IMR-90 (cell line): ENCODE results near the gene RBM42.

Experiments
- BHLHE40 ChIP-seq: fragments of 150-350 bp; IDR thresholded peaks from 2 replicates; pipeline ENCODE4 v1.6.1; 2016; ENCODE audit warnings: mild to moderate bottlenecking, low read depth, low read length
- CEBPB ChIP-seq: IDR thresholded peaks from 2 replicates; pipeline ENCODE4 v1.6.1; 2012; ENCODE audit warnings: low read depth, low read length, improper control_type of control experiment
- CHD1 ChIP-seq: IDR thresholded peaks from 2 replicates; pipeline ENCODE4 v1.6.1; 2012; ENCODE audit warnings: low read depth, low read length, improper control_type of control experiment
- CTCF ChIP-seq: conservative IDR thresholded peaks from 2 replicates; pipeline ENCODE4 v1.5.1; 2012; ENCODE audit warnings: mild to moderate bottlenecking, low read depth, low read length, improper control_type of control experiment
- MAFK ChIP-seq: IDR thresholded peaks from 2 replicates; pipeline ENCODE4 v1.6.1; 2012; ENCODE audit warnings: low read depth, low read length, improper control_type of control experiment
- MXI1 ChIP-seq: IDR thresholded peaks from 2 replicates; pipeline ENCODE4 v1.6.1; 2012; ENCODE audit warnings: low read depth, mild to moderate bottlenecking, low read length, moderate library complexity, borderline replicate concordance
- NFE2L2 ChIP-seq: fragments of 150-350 bp; IDR thresholded peaks from 2 replicates; pipeline ENCODE4 v1.6.1; 2016; ENCODE audit warnings: low read depth, mild to moderate bottlenecking, low read length
- POLR2A ChIP-seq: IDR thresholded peaks from 2 replicates; pipeline ENCODE4 v1.6.1; 2012; ENCODE audit warnings: mild to moderate bottlenecking, low read depth, low read length
- RAD21 ChIP-seq: IDR thresholded peaks from 2 replicates; pipeline ENCODE4 v1.6.1; 2012; ENCODE audit warnings: low read length, improper control_type of control experiment
- RCOR1 ChIP-seq: IDR thresholded peaks from 2 replicates; pipeline ENCODE4 v1.6.1; 2012; ENCODE audit warnings: mild to moderate bottlenecking, low read length, improper control_type of control experiment; ENCODE audit not compliant: insufficient replicate concordance
- SMC3 ChIP-seq: fragments of 150-350 bp; IDR thresholded peaks from 2 replicates; pipeline ENCODE4 v1.6.1; 2016; ENCODE audit warnings: low read depth, mild to moderate bottlenecking, antibody characterized with exemption, low read length, moderate library complexity
- USF2 ChIP-seq: fragments of 150-350 bp; IDR thresholded peaks from 2 replicates; pipeline ENCODE4 v1.6.1; 2017; ENCODE audit warnings: mild to moderate bottlenecking, antibody characterized with exemption, low read length, low read depth

DNA sequence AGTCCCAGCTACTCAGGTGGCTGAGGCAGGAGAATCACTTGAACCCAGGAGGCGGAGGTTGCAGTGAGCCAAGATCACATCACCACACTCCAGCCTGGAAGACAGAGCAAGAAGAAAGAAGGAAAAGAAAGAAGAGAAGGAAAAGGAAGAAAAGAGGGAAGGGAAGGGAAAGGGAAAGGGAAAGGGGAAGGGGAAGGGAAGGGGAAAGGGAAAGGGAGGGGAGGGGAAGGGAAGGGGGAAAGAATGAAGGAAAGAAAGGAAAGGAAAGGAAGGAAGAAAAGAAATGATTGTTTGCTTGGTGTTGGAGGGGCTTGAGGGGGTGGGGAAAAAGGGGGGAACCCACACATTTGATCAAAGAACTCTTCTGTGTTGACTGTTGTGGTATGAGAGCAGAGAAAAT, 32.9 kb upstream of the RBM42 start:
- TF ChIP-seq POLR2A (no peak), CEBPB (no peak), CTCF (no peak), MAFK (no peak), CHD1 (no peak), USF2 (no peak), BHLHE40 (no peak), RAD21 (no peak), RCOR1 (no peak), SMC3 (no peak), MXI1 (no peak), NFE2L2 (no peak)
